Parathyroid adenoma (tissue), 2 donors: ENCODE measurements around the gene CAND2.

ENCODE experiments used
- H2AFZ ChIP-seq: fragments of 300-600 bp; sonication (generic); one replicate; pipeline ENCODE4 v1.7.0; 2017; ENCODE audit warnings: antibody characterized with exemption, mild to moderate bottlenecking
- H3K27ac ChIP-seq: fragments of 300-600 bp; sonication (generic); one replicate; pipeline ENCODE4 v1.7.0; 2017
- H3K27me3 ChIP-seq: fragments of 300-600 bp; sonication (generic); one replicate; pipeline ENCODE4 v1.7.0; 2017; ENCODE audit warnings: low read length; ENCODE audit not compliant: control insufficient read depth, insufficient read depth
- H3K36me3 ChIP-seq: fragments of 300-600 bp; sonication (generic); one replicate; pipeline ENCODE4 v1.7.0; 2017; ENCODE audit warnings: low read length; ENCODE audit not compliant: control insufficient read depth, insufficient read depth
- H3K4me1 ChIP-seq: fragments of 300-600 bp; sonication (generic); one replicate; pipeline ENCODE4 v1.7.0; 2017; ENCODE audit warnings: control low read depth
- H3K4me2 ChIP-seq: fragments of 300-600 bp; sonication (generic); one replicate; pipeline ENCODE4 v1.7.0; 2017; ENCODE audit warnings: low read length
- H3K4me3 ChIP-seq: fragments of 300-600 bp; sonication (generic); one replicate; pipeline ENCODE4 v1.7.0; 2017; ENCODE audit warnings: low read depth, low read length
- H3K79me2 ChIP-seq: fragments of 300-600 bp; sonication (generic); one replicate; pipeline ENCODE4 v1.7.0; 2017; ENCODE audit warnings: control low read depth
- H3K9ac ChIP-seq: fragments of 300-600 bp; sonication (generic); one replicate; pipeline ENCODE4 v1.7.0; 2017; ENCODE audit warnings: mild to moderate bottlenecking
- H3K9me3 ChIP-seq: fragments of 300-600 bp; sonication (generic); one replicate; pipeline ENCODE4 v1.7.0; 2017; ENCODE audit warnings: low read length; ENCODE audit not compliant: control insufficient read depth
- TF ChIP-seq, protein P1 (sequence below): fragments of 300-600 bp; sonication (generic); IDR thresholded peaks from one replicate; pipeline ENCODE4 v1.7.0; 2017; ENCODE audit warnings: antibody characterized with exemption, mild to moderate bottlenecking
- donor health status: primary hyperparathyroidism.

The CAND2 gene

DNA sequence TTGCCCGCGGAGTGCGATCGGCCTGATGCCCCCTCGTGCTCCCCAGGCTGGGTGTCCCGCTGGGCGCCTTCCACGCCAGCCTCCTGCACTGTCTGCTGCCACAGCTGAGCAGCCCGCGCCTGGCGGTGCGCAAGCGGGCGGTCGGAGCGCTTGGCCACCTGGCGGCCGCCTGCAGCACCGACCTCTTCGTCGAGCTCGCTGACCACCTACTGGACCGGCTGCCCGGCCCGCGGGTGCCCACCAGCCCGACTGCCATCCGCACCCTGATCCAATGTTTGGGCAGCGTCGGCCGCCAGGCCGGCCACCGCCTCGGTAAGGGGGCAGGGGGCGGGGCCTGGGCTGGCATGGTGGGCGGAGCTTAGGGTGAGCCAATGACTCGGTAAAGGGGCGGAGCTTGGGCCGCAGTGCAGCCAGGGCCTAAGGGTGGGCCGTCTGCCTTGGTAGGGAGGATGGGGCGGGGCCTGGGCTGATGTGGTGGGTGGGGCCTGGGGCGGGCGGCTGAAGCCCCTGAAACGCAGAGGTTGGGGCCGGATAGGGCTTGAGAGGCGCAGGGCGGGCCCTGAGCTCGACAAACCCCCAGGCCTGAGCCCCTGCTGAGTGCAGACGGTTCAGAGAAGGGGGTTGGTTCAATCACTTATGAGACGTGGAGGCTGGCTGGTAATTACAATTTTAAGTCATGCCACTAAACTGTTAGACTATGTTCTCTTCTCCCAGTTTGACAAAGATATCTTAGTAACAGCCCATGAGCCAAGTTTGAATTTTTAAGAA is 13.7 kb downstream of the CAND2 start:
- TF ChIP-seq, protein P1, sequence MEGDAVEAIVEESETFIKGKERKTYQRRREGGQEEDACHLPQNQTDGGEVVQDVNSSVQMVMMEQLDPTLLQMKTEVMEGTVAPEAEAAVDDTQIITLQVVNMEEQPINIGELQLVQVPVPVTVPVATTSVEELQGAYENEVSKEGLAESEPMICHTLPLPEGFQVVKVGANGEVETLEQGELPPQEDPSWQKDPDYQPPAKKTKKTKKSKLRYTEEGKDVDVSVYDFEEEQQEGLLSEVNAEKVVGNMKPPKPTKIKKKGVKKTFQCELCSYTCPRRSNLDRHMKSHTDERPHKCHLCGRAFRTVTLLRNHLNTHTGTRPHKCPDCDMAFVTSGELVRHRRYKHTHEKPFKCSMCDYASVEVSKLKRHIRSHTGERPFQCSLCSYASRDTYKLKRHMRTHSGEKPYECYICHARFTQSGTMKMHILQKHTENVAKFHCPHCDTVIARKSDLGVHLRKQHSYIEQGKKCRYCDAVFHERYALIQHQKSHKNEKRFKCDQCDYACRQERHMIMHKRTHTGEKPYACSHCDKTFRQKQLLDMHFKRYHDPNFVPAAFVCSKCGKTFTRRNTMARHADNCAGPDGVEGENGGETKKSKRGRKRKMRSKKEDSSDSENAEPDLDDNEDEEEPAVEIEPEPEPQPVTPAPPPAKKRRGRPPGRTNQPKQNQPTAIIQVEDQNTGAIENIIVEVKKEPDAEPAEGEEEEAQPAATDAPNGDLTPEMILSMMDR, result peak; percentile 95
- peak overlapping the region; percentile 56 for H3K4me2 ChIP-seq
- no peaks in the 10 kb centered on the region for H3K4me1 ChIP-seq
- no peak overlapping the region for H3K9ac ChIP-seq
- H3K4me3 ChIP-seq, result peak overlapping the region; percentile 41
- no peaks in the 10 kb centered on the region for H3K79me2 ChIP-seq
- peak overlapping the region; percentile 53 for H3K27ac ChIP-seq
- no peaks in the 10 kb centered on the region for H3K36me3 ChIP-seq
- H3K9me3 ChIP-seq, result no peaks in the 10 kb centered on the region
- no peaks in the 10 kb centered on the region for H3K27me3 ChIP-seq
- H2AFZ ChIP-seq, result peak overlapping the region; percentile 76

DNA sequence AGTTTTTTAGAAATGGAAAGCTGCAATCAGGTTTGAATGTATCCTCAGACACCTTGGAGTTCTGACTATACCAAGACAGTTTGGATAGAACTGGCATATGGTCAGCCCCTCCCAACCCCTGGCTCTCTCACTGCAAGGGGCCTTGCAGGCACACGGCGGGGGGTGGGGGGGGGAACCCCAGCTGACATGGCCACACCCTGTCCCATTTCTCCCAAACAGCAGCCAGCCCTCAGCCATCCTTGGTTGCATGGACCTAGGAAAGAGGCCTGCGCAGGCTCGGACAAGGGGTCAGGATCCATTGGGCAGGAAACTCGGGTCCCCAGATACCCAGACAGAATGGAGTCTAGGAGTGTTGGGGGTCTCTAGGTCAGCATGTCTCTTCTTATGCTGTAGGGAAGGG is 14.5 kb downstream of the CAND2 start:
- H3K36me3 ChIP-seq, result no peaks in the 10 kb centered on the region
- H3K79me2 ChIP-seq, result no peaks in the 10 kb centered on the region
- H3K27ac ChIP-seq, result peak overlapping the region; percentile 53
- H3K4me3 ChIP-seq, result no peak overlapping the region
- H3K9ac ChIP-seq, result no peak overlapping the region
- H2AFZ ChIP-seq, result peak overlapping the region; percentile 76
- TF ChIP-seq, protein P1, result no peak
- no peaks in the 10 kb centered on the region for H3K4me1 ChIP-seq
- no peaks in the 10 kb centered on the region for H3K9me3 ChIP-seq
- no peaks in the 10 kb centered on the region for H3K27me3 ChIP-seq
- no peak overlapping the region for H3K4me2 ChIP-seq

DNA sequence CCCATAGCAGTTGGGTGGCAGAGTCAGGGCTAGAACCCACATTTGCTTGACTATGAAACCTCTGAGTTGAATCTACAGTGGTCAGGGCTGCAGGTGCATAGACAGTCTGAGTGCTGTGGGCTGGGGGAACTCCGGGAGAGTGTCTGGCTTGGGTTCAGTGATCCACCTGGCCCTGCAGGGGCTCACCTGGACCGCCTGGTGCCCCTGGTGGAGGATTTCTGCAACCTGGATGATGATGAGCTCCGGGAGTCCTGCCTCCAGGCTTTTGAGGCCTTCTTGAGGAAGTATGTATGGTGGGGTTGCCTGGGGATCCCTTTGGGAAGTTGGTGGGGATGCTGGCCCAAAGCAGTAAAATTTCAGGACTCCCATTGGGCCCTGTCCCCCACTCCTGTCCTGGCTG is 16.3 kb downstream of the CAND2 start:
- no peak overlapping the region for H3K9ac ChIP-seq
- no peak overlapping the region for H3K4me3 ChIP-seq
- H3K27ac ChIP-seq, result no peak overlapping the region
- H2AFZ ChIP-seq, result no peak overlapping the region
- H3K4me2 ChIP-seq, result no peak overlapping the region
- H3K36me3 ChIP-seq, result no peaks in the 10 kb centered on the region
- TF ChIP-seq, protein P1, result no peak
- no peaks in the 10 kb centered on the region for H3K4me1 ChIP-seq
- H3K79me2 ChIP-seq, result no peaks in the 10 kb centered on the region
- H3K27me3 ChIP-seq, result no peaks in the 10 kb centered on the region
- no peaks in the 10 kb centered on the region for H3K9me3 ChIP-seq

DNA sequence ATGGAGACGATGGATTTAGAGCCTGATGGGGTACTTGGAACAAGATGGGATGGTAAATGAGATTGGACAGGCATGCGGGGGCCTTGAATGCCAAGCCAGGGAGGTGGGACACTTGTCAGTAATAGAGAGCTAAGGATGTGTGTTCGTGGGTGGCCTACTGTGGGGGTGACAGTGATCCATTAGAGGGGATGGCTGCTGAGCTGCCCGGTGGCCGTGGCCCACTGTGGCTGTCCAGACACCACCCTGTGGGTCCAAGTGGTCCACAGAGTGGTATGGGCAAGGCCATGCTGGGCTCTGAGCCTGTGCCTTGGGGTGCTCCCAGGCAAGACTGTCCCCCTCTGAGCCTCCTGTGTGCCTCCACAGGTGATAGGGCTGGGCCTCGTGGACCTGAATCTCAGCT is 17.5 kb downstream of the CAND2 start:
- Histone ChIP-seq H3K9ac (no peak overlapping the region), H3K36me3 (no peaks in the 10 kb centered on the region)

More for the DNA sequence above, 17.5 kb downstream of the CAND2 start:
- H3K27me3 ChIP-seq, result no peaks in the 10 kb centered on the region
- H3K27ac ChIP-seq, result no peak overlapping the region
- no peaks in the 10 kb centered on the region for H3K9me3 ChIP-seq
- TF ChIP-seq, protein P1, result no peak
- H3K4me1 ChIP-seq, result no peaks in the 10 kb centered on the region
- H3K79me2 ChIP-seq, result no peaks in the 10 kb centered on the region
- H3K4me2 ChIP-seq, result no peak overlapping the region
- H3K4me3 ChIP-seq, result no peak overlapping the region
- no peak overlapping the region for H2AFZ ChIP-seq
